ENCODE data around the gene IMPG2.

IMPG2 gene

DNA sequence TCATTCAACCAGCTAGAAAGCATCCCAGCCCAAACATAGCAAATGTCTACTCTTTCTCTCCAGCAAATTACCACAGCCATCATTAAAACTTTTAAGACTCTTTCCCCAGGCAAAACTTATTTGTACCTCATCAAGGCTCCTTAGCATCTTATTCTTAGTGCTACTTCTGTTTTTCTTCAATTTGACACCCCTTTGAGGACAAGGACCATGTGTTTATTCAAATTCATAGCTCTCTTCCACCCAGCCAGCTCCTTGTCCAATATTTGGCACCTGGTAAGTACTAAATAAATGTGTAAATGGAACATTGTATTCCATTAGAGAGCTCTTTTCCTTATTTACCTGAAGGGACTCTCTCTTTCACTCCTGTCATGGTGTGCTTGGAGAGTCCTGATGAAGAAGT lies 89.8 kb downstream of the IMPG2 start:
- DNase-seq: no peak

- no peak for DNase-seq
Observed at GRCh38 chr3:101229681-101230080, 90.7 kb downstream of the IMPG2 start.

GRCh38 chr3:101228441-101228840 lies 91.9 kb downstream of the IMPG2 start:
- DNase-seq: no peak

GRCh38 chr3:101224739-101225138 lies 95.6 kb downstream of the IMPG2 start:
- DNase-seq: no peak

DNA sequence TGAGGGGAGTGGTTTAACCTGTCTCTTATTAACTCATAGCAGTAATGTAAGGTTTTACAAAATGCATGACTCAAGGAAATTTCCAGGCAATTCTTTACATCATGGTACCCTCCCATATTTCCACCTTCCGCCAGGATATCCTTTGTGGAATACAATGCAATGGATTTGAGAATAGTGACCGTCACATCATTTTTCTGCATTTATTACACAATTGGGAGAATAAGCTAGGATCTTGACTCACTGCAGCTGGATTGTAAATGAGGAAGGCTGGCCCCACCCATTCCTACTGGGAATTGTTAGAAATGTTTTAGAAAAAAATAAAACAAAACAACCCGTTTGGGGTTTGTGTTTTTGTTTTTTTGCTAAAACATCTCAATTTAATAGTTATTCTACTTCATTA lies 97.4 kb downstream of the IMPG2 start:
- no peak for DNase-seq

- DNase-seq: peak; percentile 5
Observed at GRCh38 chr3:101219842-101220560, 100.4 kb downstream of the IMPG2 start.

DNA sequence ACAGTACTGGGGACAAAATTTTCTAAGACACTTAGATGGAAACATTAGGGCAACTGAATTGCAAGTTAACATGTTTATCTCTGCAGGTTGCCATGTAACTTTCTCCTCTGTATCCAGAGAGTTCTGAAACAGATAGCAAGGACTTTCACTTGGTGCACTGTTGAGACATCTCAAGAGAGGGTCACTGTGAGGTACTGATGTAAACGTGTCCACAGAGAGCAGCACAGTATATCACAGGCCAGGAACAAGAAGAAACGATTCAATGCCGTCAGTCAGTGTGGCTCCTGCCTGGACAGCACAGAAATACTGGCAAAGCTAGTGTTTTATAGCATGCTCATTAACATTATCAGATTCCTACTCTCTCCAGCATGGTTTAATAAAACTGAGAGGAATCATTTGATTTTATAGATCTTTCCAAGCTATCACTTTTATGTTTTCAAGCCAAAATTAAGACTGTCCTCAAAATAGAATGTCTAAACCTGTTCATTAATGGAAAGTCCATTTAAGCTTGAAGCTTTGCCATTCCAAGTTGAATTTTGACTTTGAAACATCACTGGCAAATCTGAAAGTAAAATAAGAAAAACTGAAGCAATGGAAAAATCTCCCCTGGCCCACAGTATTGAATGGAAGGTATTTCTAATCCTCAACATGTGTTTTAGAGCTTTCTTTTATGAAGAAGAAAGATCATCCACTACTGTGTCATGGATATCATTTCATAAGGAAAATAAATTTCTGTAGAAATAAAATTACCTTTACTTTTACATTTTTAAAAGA lies 102.7 kb downstream of the IMPG2 start:
- DNase-seq: no peak

DNA sequence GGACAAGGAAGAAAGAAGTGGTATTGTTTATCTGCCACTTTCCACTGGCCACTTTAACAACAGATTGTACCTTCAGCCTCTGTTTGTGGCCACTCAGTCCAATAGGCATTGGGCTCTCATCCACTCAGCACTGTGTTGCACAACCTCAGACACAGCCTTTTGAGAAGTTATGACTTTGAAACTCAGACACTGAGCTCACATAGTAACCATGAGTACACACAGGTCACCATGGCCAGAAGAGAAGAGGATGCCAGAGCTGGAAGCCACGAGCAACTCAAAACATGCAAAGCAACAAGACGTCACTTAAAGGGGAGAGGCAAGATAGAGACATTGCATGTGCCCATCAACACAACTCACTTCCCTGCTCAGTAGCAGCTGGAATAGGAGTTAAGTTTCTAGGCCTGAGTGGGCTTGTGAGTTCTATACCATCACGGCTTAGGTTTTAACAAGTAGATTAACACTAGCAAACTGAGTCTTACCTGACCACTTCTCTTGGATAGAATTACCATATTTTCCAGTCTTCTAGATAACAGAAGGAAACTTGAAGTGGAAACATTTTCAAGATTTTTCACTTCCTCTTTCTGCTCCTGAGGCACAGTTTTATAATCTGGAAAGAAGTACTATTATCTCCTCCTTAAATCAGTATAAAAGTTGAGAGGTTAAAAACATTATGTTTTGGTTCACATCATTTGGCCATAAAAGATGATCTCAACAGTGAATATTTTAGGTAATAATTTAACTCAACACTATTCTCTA lies 103.5 kb downstream of the IMPG2 start:
- DNase-seq: no peak

- DNase-seq: no peak
Observed at GRCh38 chr3:101212730-101213129, 107.6 kb downstream of the IMPG2 start.

GRCh38 chr3:101204246-101204645 lies 116.1 kb downstream of the IMPG2 start:
- DNase-seq: no peak

DNA sequence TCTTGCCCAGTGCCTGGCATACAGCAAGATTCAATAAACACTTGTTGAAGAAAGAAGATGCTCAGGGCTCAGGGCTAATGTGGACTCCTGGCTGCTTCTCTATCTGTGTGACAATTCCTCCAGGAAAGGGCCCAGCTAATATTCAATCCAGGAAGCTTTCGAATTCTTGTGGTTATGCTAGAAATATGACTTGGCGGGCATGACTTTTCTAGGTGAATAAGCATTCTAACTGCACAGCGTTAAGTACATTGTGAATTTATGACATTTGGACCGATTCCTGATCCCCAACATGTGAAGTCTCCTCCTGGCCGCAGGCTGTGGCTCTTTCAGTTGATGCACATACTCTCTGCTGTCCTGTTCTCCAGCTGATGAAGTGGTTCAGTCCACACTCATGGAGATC lies 117.0 kb downstream of the IMPG2 start:
- no peak for DNase-seq

DNA sequence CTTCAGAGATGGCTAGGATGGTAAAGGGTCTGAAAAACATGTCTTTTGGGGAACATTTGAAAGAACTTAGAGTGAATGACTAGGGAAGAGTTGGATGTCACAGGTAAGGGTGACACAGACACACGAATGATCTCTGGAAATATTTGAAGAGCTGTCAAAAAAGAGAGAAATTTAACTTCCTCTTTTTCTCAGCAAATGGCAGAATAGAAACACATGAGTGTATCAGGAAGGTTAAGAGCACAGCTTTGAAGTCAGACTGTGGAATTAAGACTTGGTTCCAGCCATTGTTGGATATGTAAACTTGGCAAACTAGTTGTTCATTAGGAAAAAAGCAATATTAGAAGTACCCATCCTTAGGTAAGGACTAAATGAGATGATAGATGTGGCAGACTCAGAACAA lies 117.7 kb downstream of the IMPG2 start:
- DNase-seq: no peak

GRCh38 chr3:101200461-101200860 lies 119.9 kb downstream of the IMPG2 start:
- no peak for DNase-seq

DNA sequence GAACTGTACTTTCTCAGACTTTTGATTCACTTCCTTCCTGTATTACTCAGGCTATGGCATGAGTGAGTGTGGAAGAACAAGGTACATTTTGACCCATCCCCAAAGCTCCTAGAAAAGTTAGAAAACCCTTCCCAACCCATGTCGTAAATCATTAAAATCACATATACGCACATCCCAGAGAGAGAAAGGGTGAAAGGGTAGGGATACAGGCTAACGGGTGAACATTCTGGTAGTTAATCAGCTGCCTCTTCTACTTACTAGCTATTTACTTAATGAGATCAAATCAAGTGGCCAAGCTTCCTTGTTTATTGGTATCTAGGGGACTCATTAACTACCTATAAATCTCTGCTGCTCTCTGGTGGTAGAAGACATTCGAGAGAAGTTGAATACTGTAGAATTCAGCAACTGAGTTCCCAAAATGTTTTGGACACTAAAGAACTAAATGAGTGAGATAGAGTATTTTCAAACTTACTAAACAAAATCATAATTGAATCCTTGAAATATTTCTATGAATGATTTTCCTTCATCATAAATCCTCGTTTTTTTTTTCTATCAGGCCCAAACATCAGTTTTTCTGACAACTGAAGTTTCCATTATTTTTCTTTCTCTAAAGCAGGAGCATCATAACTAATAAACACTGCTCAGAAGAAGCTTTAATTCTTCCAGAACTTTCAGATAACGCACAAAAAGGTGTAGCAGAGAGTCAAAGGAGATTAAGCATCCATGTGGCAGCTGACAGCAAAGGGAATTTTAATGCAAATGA lies 124.2 kb downstream of the IMPG2 start:
- peak; percentile 9 for DNase-seq

DNA sequence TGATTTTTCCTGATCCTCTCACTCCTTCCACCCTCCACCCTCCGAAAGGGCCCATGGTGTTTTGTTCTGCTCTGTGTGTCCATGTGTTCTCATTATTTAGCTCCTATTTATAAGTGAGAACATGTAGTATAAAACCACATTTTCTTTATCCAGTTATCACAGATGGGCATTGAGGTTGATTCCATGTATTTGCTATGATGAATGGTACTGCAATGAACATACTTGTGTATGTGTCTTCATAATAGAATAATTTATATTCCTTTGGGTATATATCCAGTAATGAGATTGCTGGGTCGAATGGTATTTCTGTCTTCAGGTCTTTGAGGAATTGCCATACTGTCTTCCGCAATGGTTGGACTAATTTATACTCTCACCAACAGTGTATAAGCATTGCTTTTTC lies 126.0 kb downstream of the IMPG2 start:
- no peak for DNase-seq

- DNase-seq: no peak
Observed at GRCh38 chr3:101193957-101194356, 126.4 kb downstream of the IMPG2 start.

GRCh38 chr3:101189796-101190195 lies 130.6 kb downstream of the IMPG2 start:
- no peak for DNase-seq

GRCh38 chr3:101189176-101189575 lies 131.2 kb downstream of the IMPG2 start:
- DNase-seq: no peak

DNA sequence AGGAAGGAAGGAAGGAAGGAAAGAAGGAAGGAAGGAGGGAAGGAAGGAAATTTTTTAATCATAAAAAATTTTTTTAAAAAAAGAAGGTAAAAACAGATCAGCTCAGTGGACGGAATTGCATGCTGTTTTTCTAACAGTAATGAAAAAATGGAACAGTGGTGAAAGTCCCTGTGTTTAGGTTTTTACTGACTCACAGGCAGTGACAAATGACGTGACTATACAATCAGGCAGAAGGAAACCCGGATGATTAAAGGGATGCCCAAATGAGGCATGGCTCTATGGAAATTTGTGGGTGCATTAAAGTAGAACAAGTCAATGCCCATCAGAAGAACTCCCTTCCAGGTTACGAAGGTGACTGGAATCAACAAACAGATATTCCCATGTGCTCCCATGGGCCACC lies 135.0 kb downstream of the IMPG2 start:
- DNase-seq: no peak

DNA sequence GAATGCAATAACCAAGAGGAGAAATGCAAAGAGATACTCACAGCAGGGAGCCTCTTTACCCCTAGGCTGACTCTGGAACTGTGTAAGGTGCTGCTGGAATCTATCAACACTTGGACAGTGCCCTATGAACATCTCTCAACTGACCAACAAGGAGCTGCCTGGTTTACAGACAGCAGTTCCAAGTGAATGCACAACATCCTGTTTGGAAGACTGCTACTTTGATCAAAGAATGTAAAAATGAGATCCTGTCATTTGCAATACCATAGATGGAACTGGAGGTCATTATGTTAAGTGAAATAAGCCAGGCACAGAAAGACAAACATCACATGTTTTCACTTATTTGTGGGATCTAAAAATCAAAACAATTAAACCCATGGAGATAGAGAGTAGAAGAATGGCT lies 136.3 kb downstream of the IMPG2 start:
- no peak for DNase-seq

DNA sequence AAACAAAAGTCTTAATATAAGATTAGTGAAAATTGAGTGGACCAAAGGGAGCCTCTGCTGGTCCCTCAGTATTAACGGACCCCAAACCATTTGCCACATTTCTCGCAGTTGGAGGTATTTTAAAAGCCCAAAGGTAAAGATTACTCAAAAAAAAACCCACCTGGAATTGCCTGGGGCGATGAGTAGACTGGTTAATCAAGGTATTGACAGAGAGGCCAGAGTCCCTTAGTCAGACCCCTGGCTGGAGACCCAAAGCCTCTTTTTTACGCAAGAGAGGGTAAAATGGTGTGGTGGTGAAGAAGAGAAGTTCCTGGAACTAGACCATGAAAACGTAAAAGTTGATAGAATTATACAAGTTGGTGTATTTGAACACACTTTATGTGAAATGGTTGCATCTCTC lies 137.2 kb downstream of the IMPG2 start:
- no peak for DNase-seq

DNA sequence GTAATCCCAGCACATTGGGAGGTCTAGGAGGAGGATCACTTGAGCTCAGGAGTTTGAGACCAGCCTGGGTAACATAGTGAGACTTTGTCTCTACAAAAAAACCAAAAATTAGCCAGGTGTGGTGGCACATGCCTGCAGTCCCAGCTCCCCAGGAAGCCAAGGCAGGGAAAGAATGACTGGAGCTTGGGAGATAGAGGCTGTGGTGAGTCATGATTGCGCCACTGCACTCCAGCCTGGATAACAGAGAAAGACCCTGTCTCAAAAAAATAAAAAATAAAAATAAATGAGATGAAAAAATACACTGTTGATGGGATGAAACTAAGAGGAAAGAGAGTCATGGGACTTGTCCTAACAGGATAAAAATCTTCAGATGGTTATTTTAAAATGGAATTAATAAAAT lies 137.6 kb downstream of the IMPG2 start:
- no peak for DNase-seq

DNA sequence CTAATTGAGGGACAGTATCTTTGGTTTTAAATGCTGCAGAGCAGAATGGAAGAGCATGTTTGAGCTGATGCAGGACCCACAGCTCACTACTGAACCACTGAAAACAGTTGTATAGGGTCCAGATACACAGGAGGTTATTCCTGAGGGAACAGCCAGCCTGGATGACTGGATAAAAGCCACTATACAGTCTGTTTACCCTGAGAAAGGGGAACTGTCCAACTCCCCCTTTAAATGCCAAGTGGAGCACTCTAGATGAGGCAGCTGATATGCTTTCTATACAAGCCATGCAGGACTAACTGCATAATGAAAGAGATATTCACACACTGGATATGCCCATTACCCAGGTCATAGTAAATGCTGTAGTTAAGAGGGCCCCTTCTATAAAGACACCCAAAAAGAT lies 138.6 kb downstream of the IMPG2 start:
- DNase-seq: no peak

All from activated CD4-positive, alpha-beta T cell treated with anti-CD3 and anti-CD28 coated beads, Interleukin-2, Interleukin-6, amounts not matched to agents 100 ng/mL and 50 ng/mL, durations not matched to agents 16 hours and 8 hours (primary cell).